HG03097 (cell line): Measurements from ENCODE around the gene GPRC5C.

ENCODE experiments used
- ATAC-seq: cut with Tn5 transposase; IDR thresholded peaks from one replicate; pipeline ENCODE4 v1.9.1; 2021; ENCODE audit not compliant: unreplicated experiment, low FRiP score

GPRC5C gene

GRCh38 chr17:74431568-74432423 lies at the start of gene GPRC5C:
TSS of gene GPRC5C (plus strand) at chr17:74432088. CDS start at chr17:74439777, 7,689 bp downstream.
- ATAC-seq = peak; percentile 40

- no peak for ATAC-seq
Observed at GRCh38 chr17:74383141-74383540, 48.7 kb upstream of the GPRC5C start.

- no peak for ATAC-seq
Observed at GRCh38 chr17:74385201-74385600, 46.7 kb upstream of the GPRC5C start.

GRCh38 chr17:74386386-74386785 lies 45.5 kb upstream of the GPRC5C start:
- ATAC-seq = no peak

GRCh38 chr17:74387365-74388218 lies 44.3 kb upstream of the GPRC5C start:
- no peak for ATAC-seq

- no peak for ATAC-seq
Observed at GRCh38 chr17:74389084-74389753, 42.7 kb upstream of the GPRC5C start.

- no peak for ATAC-seq
Observed at GRCh38 chr17:74389937-74390679, 41.8 kb upstream of the GPRC5C start.

- no peak for ATAC-seq
Observed at GRCh38 chr17:74390680-74391653, 40.9 kb upstream of the GPRC5C start.

- no peak for ATAC-seq
Observed at GRCh38 chr17:74391771-74392170, 40.1 kb upstream of the GPRC5C start.

- no peak for ATAC-seq
Observed at GRCh38 chr17:74392848-74393247, 39.0 kb upstream of the GPRC5C start.

GRCh38 chr17:74393346-74393942 lies 38.4 kb upstream of the GPRC5C start:
- ATAC-seq = no peak

GRCh38 chr17:74394275-74394950 lies 37.5 kb upstream of the GPRC5C start:
- ATAC-seq = no peak

- no peak for ATAC-seq
Observed at GRCh38 chr17:74394977-74395376, 36.9 kb upstream of the GPRC5C start.

GRCh38 chr17:74396567-74396966 lies 35.3 kb upstream of the GPRC5C start:
- ATAC-seq = no peak

GRCh38 chr17:74402048-74402447 lies 29.8 kb upstream of the GPRC5C start:
- ATAC-seq = no peak

GRCh38 chr17:74403512-74404137 lies 28.3 kb upstream of the GPRC5C start:
- no peak for ATAC-seq

GRCh38 chr17:74404218-74404617 lies 27.7 kb upstream of the GPRC5C start:
- no peak for ATAC-seq

GRCh38 chr17:74404789-74405188 lies 27.1 kb upstream of the GPRC5C start:
- no peak for ATAC-seq
